ENCODE measurements around the gene SRGAP1. TPM values are rescaled to one million over a fixed set of nuclear protein-coding genes. Genes with fewer than 3 reads are reported as not detected.
A peak's percentile ranks its signal among the peaks of the same experiment; 100 is the strongest.
"Not testable (repeated sequence)": the region's sequence is repeated elsewhere in the genome, so short reads cannot be mapped to it uniquely, and the experiment has no call there.

SRGAP1 gene
- polyA plus RNA-seq, 4 donors: 18.3 to 23.7 (median 21.9) TPM

DNA sequence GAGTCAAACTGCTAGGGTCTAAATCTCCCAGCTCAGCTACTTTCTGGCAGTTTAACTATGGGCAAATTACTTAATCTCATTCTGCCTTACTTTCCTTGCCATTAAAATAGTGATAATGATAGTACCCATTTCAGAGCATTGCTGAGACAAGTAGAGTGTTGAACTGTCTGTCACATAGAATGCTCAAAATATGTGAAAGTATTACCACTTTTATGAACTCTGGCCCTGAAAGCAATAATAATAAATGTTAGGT is 19.9 kb downstream of the SRGAP1 start:
- DNase-seq (ENCODE audit: low read depth in 4 of 4, low spot score in 3 of 4): no peak

DNA sequence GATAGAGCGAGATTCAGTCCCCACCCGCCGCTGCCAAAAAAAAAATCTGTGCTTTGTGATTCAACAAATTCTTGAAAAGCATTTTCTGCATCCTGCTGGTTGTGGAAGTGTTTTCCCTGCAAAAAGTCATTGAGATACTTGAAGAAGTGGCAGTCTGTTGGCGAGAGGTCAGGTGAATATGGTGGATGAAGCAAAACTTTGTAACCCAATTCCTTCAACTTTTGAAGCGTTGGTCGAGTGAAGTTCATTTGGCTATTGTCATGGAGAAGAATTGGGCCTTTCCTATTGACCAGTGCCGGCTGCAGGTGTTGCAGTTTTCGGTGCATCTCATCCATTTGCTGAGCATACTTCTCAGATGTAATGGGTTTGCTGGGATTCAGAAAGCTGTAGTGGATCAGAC is 20.9 kb downstream of the SRGAP1 start:
- DNase-seq (ENCODE audit: low read depth in 4 of 4, low spot score in 3 of 4): no peak

DNA sequence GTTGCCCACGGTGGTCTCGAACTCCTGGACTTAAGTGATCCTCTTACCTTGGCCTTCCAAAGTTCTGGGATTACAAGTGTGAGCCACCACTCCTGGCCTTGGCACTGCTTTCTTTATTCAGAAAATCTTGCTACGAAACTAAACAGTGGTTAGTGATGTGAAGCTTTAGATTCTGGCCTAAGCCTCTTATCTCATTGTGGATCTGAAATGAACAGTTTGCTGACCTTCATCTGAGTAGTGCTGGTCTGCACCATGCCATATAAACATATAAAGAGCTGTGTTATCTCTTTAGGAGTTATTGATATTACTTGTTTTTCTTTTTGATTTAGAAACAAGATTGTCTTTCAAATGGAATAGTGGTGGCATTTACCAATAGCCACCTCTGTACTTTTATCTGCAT is 22.6 kb downstream of the SRGAP1 start:
- no peak for DNase-seq (ENCODE audit: low read depth in 4 of 4, low spot score in 3 of 4)

DNA sequence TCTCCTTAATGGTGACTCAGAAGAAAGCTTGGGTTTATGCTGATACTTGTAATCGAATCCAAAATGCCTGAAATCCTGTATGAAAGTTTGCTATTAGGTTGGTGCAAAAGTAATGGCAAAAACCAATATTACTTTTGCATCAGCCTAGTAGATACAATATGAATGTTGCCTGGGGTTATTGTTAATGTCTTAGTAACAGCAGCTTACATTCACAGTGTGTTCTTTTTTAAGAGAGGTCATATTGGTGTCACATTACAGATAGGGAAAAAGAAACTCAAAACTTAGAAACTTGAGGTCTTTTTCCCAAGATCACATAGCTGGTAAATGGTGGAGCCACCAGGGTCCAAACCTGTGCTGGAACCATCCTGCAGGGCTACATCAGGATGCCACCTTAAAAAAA is 25.2 kb downstream of the SRGAP1 start:
- no peak for DNase-seq (ENCODE audit: low read depth in 4 of 4, low spot score in 3 of 4)

DNA sequence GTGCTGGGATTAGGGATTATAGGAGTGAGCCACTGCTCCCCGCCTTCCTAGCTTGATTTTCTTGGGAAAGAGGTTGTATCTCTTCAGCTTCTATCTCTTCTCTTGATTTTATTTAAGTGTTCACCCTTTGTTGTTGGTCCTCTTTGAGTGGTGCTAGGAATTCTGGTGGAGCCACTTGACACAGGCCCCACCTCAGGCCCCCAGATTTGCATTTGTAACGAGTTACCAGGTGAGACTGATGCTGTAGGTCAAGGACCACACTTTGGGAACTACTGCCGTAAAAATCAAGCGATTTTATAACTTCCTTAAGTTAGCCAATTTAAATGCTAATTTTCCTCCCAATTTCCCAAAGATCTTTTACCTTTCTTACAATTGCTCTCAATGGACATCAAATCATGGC is 26.3 kb downstream of the SRGAP1 start:
- DNase-seq (ENCODE audit: low read depth in 4 of 4, low spot score in 3 of 4): no peak

DNA sequence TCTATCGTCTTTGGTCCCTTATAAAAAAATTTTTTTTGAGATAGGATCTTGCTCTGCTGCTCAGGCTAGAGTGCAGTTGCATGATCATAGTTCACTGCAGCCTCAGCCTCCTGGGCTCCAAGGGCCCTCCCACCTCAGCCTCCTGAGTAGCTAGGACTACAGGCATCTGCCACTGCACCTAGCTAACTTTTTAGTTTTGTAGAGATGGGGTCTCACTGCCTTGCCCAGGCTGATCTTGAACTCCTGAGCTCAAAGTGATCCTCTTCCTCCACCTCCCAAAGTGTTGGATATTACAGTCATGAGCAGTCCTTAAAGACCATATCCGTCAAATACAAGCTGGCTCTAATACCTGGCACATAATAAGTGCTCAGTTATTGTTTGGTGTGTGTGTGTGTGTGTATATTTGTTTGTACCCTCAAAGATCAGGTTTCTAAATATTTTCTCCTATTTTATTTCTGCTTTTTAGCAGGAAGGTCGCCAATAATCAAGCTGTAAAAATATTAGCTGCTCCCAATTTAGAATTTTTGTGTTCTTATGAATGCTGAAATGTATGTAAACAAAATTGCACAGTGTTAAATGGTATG is 30.5 kb downstream of the SRGAP1 start:
- no peak for DNase-seq (ENCODE audit: low read depth in 4 of 4, low spot score in 3 of 4)

DNA sequence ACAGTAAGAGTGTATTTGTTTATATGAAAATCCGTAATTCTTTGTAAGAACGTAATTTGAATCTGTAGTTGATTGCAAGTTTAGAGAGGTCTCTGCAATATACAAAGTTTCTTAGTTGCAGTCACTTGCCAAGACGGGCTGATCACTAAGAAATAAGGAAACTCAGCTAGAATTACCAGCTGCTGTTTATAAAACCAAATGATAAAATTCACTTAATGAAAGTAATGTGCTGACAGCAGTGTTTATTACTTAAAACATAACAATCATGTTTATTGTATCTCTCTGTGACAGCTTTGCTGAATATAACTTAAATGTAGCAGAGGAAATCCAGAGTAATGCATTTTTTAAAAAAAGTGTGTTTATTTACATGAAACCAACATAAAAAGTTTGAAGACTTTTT is 31.2 kb downstream of the SRGAP1 start:
- no peak for DNase-seq (ENCODE audit: low read depth in 4 of 4, low spot score in 3 of 4)

DNA sequence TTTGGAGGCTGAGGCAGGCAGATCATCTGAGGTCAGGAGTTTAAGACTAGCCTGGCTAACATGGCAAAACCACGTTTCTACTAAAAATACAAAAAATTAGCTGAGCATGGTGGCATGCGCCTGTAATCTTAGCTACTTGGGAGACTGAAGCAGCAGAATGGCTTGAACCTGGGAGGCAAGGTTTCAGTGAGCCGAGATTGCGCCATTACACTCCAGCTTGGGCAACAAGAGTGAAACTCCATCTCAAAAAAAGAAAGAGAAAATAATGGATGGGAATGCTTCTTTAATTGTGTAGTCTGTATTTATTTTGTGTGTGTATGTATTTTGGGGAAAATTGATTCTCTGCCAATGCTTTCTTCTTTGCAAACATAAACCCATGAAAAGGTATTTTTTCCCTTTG is 32.5 kb downstream of the SRGAP1 start:
- DNase-seq (ENCODE audit: low read depth in 4 of 4, low spot score in 3 of 4): no peak

DNA sequence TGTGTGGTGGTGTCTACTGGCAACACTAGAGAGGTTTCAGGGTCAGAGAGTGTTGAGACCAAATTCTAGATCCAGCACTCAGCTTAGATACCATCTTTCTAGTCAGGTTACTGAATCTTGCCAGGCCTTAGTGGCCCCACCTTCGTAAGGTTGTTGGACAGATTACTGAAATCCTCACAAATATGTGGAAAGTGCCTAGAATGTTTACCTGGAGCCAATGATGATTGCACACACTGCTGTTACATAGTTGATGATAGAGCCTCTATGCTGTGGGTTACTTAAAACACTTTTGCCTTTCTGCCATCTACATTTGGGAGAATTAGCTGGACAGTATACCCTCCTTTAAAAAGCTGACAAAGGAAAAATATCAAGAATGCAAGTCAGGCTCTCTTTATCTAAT is 33.2 kb downstream of the SRGAP1 start:
- DNase-seq (ENCODE audit: low read depth in 4 of 4, low spot score in 3 of 4): no peak

DNA sequence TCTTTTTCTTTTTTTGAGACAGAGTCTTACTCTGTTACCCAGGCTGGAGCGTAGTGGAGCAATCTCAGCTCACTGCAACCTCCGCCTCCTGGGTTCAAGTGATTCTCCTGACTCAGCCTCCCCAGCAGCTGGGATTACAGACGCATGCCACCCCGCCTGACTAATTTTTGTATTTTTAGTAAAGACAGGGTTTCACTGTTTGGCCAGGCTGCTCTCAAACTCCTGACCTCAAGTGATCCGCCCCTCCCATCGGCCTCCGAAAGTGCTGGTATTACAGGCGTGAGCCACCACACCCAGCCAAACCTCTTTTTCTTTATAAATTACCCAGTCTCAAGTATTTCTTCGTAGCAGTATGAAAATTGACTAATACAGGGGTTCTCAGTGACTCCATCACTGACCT is 35.7 kb downstream of the SRGAP1 start:
- not testable (repeated sequence) for DNase-seq (ENCODE audit: low read depth in 4 of 4, low spot score in 3 of 4)

DNA sequence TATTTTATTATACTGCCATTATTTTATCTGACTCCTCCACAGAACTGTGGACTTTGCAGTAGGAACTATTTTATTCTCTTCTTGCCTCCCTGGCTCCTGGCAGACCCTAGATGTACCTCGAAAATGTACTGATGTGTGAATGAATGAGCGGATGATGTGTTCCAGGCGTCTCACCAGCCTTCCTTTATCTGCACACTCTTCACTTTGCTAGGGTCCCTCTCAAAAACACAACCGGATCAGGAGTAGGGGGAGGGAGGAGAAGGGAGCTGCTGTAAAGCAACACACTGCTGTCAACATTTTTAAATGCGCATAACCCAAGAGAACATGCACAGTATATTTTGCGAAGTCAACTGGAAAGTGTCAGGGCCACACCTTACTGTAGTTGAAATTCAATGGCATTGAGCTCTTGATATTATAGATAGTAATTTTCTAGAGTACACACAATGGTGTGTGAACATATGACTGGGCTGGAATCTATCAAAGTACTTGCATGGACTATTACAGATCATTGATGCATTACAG is 36.3 kb downstream of the SRGAP1 start:
- no peak for DNase-seq (ENCODE audit: low read depth in 4 of 4, low spot score in 3 of 4)

DNA sequence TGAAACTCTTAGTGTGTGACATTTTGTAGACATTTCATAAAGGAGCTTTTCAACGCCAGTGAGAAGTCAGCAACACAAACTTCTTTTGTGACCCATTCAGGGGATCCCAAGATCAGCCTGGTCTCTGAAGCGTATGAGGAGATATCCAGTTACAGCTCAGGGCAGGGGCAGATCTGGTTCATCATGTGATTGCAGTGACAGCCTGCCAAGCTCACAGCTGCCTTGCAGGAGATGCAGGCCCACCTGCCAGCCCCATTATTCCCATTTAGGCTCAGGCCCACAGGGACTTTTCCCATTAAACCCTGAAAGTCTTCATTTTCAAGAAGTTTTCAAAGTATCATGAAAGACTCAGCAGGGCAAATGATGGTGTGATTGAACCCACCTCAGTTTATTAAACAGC is 38.3 kb downstream of the SRGAP1 start:
- DNase-seq (ENCODE audit: low read depth in 4 of 4, low spot score in 3 of 4): peak in 2 of 4 donors; percentile 24 to 44

DNA sequence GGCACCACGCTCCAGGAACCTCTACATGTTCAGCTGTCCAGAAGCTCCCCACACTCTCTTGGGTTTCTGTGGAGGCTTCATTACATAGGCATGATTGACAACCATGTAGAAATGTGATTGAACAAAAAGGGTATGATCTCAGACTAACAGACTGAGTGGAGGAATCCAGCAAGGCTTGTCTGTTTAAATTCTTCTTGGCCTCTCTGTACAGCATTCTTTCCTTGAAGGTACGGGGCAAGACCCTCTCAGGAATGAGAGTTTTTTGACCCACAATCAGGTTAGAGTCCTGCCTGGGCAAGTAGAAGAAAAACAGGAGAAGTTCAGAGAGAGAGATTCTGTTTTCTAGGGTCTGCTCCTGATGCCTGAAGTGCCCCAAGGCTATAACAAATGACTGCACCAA is 40.9 kb downstream of the SRGAP1 start:
- DNase-seq (ENCODE audit: low read depth in 4 of 4, low spot score in 3 of 4): no peak

DNA sequence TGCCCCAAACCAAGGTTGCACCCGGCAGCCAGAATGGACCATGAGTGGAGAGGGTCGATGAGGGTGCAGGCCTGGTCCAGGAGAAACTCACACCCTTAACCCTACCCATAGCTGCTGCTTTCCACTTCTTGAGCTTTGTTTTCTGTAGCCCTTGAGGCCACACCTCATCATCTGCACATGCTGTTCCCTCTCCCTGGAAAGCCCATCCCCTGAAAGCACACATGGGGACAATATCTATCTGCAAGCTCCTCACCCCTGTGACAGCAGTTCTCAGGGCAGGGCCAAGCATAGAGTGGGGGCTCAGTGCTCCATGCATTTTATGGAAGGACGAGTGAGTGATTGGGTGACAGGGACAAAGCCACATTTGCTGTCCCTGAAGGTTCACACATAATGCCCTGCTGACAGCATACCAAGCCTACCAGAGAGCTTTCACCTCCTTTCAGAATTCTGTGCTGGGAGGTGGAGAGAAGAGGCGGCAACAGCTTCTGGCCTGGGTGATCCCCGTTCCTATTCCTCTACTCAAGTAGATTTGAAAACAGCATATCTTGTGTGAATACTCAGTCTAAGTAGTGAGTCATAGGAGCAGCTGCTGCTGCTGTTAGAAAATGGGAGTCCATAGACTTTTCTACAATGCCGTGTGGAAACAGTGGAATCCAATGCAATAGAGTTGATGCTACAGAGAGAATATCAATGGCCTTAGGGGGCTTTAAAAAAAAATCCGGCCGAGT is 44.6 kb downstream of the SRGAP1 start:
- DNase-seq (ENCODE audit: low read depth in 4 of 4, low spot score in 3 of 4): no peak

DNA sequence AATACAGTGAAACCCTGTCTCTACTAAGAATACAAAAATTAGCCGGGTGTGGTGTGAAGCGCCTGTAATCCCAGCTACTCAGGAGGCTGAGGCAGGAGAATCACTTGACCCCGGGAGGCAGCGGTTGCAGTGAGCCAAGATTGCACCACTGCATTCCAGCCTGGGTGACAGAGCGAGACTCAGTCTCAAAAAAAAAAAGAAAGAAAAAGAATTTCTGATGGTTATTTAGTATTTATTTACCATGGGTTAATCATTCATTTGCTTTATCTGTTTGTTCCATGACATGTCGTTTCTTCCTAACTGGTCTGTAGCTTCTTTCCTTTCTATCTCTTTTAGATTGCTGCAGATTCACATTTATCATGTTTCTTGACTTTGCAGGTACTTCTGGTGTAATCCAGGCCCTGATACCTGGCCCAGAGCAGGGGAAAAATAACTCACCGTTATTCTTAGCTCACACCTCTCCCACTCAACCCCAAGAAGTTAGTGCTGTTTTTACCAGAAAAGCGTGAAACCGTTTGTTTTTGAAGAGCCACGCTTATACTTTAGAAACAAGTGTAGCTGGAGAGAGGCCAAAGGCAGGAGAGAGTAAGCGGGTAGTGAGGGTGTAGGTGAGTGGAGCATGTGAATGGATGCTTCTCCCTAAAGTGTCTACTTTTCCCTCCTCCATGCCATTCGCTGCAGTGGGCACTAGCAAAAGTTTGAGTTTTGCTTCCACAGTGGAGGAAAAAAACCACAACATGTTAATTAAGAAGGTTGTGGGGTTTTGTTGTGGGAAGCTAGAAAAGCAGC is 45.4 kb downstream of the SRGAP1 start:
- DNase-seq (ENCODE audit: low read depth in 4 of 4, low spot score in 3 of 4): no peak

DNA sequence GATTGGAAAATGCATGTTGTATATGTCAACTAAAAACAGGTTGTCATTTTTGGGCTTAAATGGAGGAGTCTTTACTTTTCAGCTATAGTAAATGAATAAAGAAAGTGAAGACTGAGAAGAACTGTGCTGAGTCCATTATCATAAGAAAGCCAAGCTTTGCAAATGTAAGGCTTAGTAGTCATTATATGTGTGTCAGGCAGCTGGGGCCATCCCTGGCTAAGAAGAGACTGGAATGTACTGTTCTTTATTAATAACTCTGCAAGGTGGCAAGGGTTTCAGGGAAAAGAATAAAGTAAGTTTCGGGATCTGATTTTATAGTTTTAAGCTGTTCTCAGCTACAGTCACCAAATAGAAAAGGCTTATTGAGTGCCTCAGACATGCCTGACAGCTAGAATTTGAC is 48.7 kb downstream of the SRGAP1 start:
- DNase-seq (ENCODE audit: low read depth in 4 of 4, low spot score in 3 of 4): no peak

DNA sequence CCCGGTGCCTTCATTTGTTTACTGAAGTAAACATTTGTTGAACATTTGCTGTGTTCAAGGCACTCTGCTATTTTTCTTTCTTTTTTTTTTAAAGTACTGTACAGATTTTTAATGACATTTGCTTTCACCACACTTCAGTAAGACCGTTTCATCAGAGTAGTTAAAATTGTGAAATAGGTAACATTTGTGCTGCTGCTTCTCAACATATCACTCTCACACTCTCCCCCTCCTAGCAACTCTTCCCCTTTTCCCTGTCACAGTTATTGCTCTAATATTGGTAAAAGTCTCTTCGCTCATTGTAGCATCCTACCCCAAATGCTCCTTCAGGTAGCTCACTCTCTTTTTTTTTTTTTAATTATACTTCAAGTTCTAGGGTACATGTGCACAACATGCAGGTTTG is 49.6 kb downstream of the SRGAP1 start:
- no peak for DNase-seq (ENCODE audit: low read depth in 4 of 4, low spot score in 3 of 4)

DNA sequence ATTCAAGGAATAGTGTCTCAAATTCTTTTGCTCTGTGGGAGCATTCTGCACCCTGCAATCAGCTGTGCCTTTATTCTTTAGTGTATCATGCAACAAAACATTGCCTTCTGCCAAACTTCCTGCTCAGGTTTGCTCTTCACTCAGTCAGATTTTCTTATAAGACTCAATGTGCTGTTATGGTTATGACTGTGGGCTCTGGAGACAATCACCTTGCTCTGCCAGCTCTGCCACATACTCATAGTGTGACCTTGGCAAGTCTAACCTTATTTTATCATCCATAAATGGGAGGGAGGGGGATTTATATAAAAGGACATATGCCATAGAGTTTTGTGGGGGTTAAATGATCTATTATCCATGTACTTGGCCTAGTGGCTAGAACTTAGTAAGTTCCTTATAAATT is 51.3 kb downstream of the SRGAP1 start:
- no peak for DNase-seq (ENCODE audit: low read depth in 4 of 4, low spot score in 3 of 4)

DNA sequence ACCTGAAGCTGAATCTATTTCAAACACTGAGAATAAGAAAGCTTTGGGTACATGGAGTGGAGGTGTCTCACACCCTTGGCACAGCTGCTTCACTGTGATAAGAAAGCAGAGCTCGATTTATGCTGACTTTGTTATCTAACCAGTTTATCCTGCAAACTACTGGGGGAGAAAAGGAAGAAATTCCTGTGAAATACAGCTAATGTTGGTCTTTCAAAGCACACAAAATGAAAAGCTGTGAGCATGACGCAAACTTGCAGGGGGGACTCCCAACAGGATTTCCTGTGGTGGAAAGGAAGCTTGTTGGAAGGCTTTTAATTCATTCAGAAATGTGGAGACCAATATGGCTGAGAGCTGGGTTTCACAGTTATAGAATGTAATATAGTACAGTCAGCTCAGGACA is 53.4 kb downstream of the SRGAP1 start:
- DNase-seq (ENCODE audit: low read depth in 4 of 4, low spot score in 3 of 4): no peak

DNA sequence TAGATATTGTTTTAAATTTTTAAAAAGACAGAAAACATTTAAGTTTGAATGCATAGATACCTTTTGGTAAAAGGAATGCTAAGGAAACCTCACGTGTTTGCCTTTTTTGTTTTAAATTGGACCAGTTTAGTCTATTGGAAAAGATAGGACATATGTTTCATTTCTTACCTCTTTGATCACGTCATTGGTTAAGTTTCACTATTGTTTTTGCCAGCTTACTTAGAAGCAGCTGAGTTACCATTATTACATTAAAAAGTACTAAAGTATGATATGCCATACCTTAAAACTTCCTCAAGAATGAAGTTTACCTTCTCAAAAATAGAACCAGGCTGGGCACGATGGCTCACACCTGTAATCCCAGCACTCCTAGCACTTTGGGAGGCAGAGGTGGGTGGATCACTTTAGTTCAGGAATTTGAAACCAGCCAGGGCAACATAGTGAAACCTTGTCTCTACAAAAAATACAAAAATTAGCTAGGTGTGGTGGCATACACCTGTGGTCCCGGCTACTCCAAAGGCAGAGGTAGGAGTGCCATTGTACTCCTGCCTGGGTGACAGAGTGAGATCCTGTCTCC is 54.4 kb downstream of the SRGAP1 start:
- DNase-seq (ENCODE audit: low read depth in 4 of 4, low spot score in 3 of 4): no peak

DNA sequence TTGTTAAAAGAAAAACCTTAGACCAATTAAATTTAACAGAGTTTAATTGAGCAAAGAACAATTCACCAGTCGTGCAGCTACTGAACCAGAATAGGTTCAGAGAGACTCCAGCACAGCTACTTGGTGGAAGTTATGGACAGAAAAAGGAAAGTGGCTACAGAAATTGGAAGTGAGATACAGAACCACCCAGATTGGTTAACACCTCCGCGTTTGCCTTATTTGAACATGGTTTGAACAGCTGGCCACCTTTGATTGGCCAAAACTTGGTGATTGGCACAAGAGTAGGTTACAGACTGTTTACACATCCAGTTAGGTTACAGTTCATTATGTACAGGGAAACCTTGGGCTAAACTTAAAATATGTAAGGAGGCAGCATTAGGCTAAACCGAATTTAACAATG is 54.9 kb downstream of the SRGAP1 start:
- no peak for DNase-seq (ENCODE audit: low read depth in 4 of 4, low spot score in 3 of 4)
